Panc1 (cell line): ENCODE measurements around the gene GDF15. TPM values are rescaled to one million over a fixed set of nuclear protein-coding genes. Genes with fewer than 3 reads are reported as not detected.

ENCODE experiments used
- ATAC-seq: fragments of 200-7000 bp; cut with Tn5 transposase; 2 replicates; pipeline ENCODE4 v1.9.1; 2020; ENCODE audit warnings: mild to moderate bottlenecking, moderate library complexity
- BruUV-seq: library from RNA; stranded (reverse); fragments of 400-500 nt; replicated peaks from 2 replicates; lab custom pipeline; 2021; lab: Mats Ljungman, UMichigan
- CTCF ChIA-PET: fragments of 300-600 bp; sonication (Branson Sonifier 250); formaldehyde crosslinking; loops from one replicate; lab custom pipeline; 2022; ENCODE audit warnings: antibody characterized with exemption; lab: Charles Lee
- POLR2A ChIA-PET: fragments of 300-600 bp; sonication (Branson Sonifier 250); formaldehyde crosslinking; loops from one replicate; lab custom pipeline; 2022; ENCODE audit warnings: antibody characterized with exemption; lab: Charles Lee
- DNase-seq: peaks from one replicate; pipeline ENCODE4 v3.0.0-alpha.2; 2010; ENCODE audit warnings: low read depth, low spot score
- H3K27ac ChIP-seq: 2 replicates; pipeline ENCODE4 v1.5.1; 2011; ENCODE audit warnings: mild to moderate bottlenecking, low read length, inconsistent platforms
- H3K27me3 ChIP-seq: fragments of 200-500 bp; sonication (Bioruptor generic); 2 replicates; pipeline ENCODE4 v1.6.0; 2014; ENCODE audit warnings: low read length, inconsistent platforms; ENCODE audit not compliant: control insufficient read depth, insufficient read depth
- H3K36me3 ChIP-seq: fragments of 200-500 bp; sonication (Bioruptor generic); 2 replicates; pipeline ENCODE4 v1.5.1; 2014; ENCODE audit warnings: inconsistent platforms, mild to moderate bottlenecking, low read length, moderate library complexity; ENCODE audit not compliant: control insufficient read depth, insufficient read depth
- H3K4me1 ChIP-seq: 2 replicates; pipeline ENCODE4 v1.5.1; 2011; ENCODE audit warnings: inconsistent platforms, mild to moderate bottlenecking, low read length, moderate library complexity; ENCODE audit not compliant: control insufficient read depth, insufficient read depth
- H3K4me3 ChIP-seq, 2 experiments: 2 replicates each; pipeline ENCODE4 v1.5.1; 2011 to 2012; ENCODE audit warnings: low read depth in 2 of 2, low read length in 2 of 2, mild to moderate bottlenecking in 2 of 2, inconsistent platforms in 1 of 2, moderate library complexity in 1 of 2
- H3K9me3 ChIP-seq: fragments of 200-500 bp; sonication (Bioruptor generic); 2 replicates; pipeline ENCODE4 v1.5.1; 2014; ENCODE audit warnings: low read depth, mild to moderate bottlenecking, inconsistent platforms, low read length, moderate library complexity; ENCODE audit not compliant: control insufficient read depth, insufficient read depth
- CTCF ChIP-seq: fragments of 450-650 bp; IDR thresholded peaks from 2 replicates; pipeline ENCODE4 v1.5.1; 2017; ENCODE audit warnings: mild to moderate bottlenecking
- POLR2AphosphoS5 ChIP-seq: IDR thresholded peaks from 2 replicates; pipeline ENCODE4 v1.6.1; 2012; ENCODE audit warnings: mild to moderate bottlenecking, low read depth, low read length, moderate library complexity
- REST ChIP-seq, 2 experiments: IDR thresholded peaks; 2 replicates each; pipeline ENCODE4 v1.6.1; 2011 to 2012; ENCODE audit warnings: low read depth in 2 of 2, control low read depth in 1 of 2, low read length in 1 of 2, mild to moderate bottlenecking in 1 of 2, moderate library complexity in 1 of 2; ENCODE audit not compliant: insufficient read depth in 1 of 2
- SIN3A ChIP-seq: IDR thresholded peaks from 2 replicates; pipeline ENCODE4 v1.6.1; 2012; ENCODE audit warnings: low read depth, mild to moderate bottlenecking, low read length, moderate library complexity, borderline replicate concordance; ENCODE audit not compliant: insufficient read depth
- TCF7L2 ChIP-seq: IDR thresholded peaks from 2 replicates; pipeline ENCODE4 v1.6.1; 2011; ENCODE audit warnings: mild to moderate bottlenecking, low read depth, low read length, inconsistent platforms
- in situ Hi-C: cut with HindIII; loops from 2 replicates; pipeline ENCODE4 v1.10.0; 2016; ENCODE audit warnings: low sequenced_read_pairs, low pct_unique_long_range_greater_than_20kb
- intact Hi-C: fragments of 100-400 bp; cut with micrococcal nuclease; formaldehyde crosslinking; loops from one replicate; pipeline ENCODE4 v1.10.0; 2022; ENCODE audit not compliant: unreplicated experiment
- total RNA-seq: library from RNA; stranded (reverse); gene quantifications from one replicate; pipeline ENCODE4 v1.2.1, GENCODE V29; 2021; ENCODE audit not compliant: unreplicated experiment

GDF15 gene
- total RNA-seq, 1 experiment from 2014 or later: 335 TPM

- ChIA-PET POLR2A (no interaction called here), CTCF (no interaction called here)
- in situ Hi-C loops: no loop called here
- Histone ChIP-seq H3K4me3 (no peak overlapping the region), H3K4me1 (peaks cover 54% of the 10 kb centered on the region), H3K27me3 (no peaks in the 10 kb centered on the region), H3K36me3 (no peaks in the 10 kb centered on the region), H3K27ac (no peak overlapping the region; the same call in 1 of the 2 replicates), H3K9me3 (no peaks in the 10 kb centered on the region)
- intact Hi-C loops: no loop called here
- ATAC-seq (no peak), DNase-seq (no peak)
- no TSS peak for BruUV-seq
- TF ChIP-seq SIN3A (no peak), REST (IDR thresholded peaks at IDR 0.05; ENCODE audit: insufficient read depth in 1 of 2, low read depth in 2 of 2, low read length in 1 of 2) (no peak), CTCF (no peak), TCF7L2 (no peak), POLR2AphosphoS5 (no peak)
Observed at GRCh38 chr19:18427743-18428113, 41.8 kb downstream of the GDF15 start.

GRCh38 chr19:18428173-18428786 lies 42.3 kb downstream of the GDF15 start:
- peak overlapping the region; percentile 54; the same call in 1 of the 2 replicates for H3K27ac ChIP-seq
- ATAC-seq: peak; percentile 13
- POLR2A ChIA-PET: interaction anchor here (0.9 kb wide), 1 partner anchor 8 kb away, joined by 5 read pairs; no protein-coding TSS in a partner anchor

More at GRCh38 chr19:18428173-18428786, 42.3 kb downstream of the GDF15 start:
- Histone ChIP-seq H3K4me3 (no peak overlapping the region), H3K9me3 (no peaks in the 10 kb centered on the region), H3K4me1 (peaks cover 57% of the 10 kb centered on the region), H3K27me3 (no peaks in the 10 kb centered on the region), H3K36me3 (no peaks in the 10 kb centered on the region)
- in situ Hi-C loops: no loop called here
- intact Hi-C loops: no loop called here
- BruUV-seq: no TSS peak
- CTCF ChIA-PET: interaction anchor here (0.6 kb wide), 1 partner anchor 497 kb away, joined by 4 read pairs; no protein-coding TSS in a partner anchor
- TF ChIP-seq REST (IDR thresholded peaks at IDR 0.05; ENCODE audit: insufficient read depth in 1 of 2, low read depth in 2 of 2, low read length in 1 of 2) (no peak), POLR2AphosphoS5 (no peak), SIN3A (no peak), TCF7L2 (no peak), CTCF (no peak)
- DNase-seq: no peak
